ENCODE data around the gene FGD5. TPM values are rescaled to one million over a fixed set of nuclear protein-coding genes. Genes with fewer than 3 reads are reported as not detected.
A peak's percentile ranks its signal among the peaks of the same experiment; 100 is the strongest.

FGD5 gene
- total and polyA plus RNA-seq, 3 donors from 2014 or later, result 14.4 to 17.8 (median 15.6) TPM

GRCh38 chr3:14861031-14861430, 42.3 kb downstream of the FGD5 start:
- H3K27ac ChIP-seq, result no peak overlapping the region
- intact Hi-C loops (cut with DNase I; ENCODE audit: low total_unique reads), result no loop called here

DNA sequence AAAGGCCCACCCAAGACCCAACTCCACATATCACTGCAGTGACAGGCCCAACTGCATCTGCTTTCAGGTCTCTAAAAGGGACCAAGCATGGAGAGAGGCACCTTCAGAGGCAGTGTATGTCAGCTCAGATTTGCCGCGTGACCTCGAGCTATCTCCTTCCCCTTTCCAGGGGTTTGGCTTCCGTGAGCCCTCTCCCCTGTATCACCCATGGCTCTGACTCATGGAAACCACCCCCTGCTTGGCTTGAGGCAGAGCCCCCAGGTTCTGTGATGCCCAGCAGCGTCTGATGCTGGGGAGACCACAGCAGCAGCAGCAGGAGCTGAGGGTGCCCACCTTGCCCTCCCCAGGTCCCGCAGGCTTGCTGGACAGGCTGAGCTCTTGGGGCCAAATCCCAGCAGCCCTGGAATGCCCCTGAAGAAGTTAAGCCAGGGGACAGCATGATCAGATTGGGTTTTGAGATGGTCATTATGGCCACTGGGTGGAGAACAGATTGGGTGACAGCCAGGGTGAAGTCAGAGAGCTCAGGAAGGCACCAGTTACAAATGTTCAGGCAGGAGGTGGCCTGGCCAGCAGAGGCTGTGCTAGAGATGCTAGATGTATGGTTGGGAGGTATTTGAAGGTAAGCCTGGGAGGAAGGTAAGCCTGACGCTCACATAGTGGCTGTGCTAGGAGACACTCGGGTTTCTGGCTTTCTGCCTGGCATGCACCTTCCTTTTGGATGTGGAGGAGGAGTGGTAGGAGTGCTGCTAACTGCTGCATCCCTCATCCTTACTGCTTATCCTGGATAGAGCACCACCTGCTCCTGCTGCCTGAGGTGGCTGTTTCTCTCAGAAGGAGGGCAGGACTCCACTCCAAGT, 42.9 kb downstream of the FGD5 start:
- Histone ChIP-seq H3K4me1 (no peaks in the 10 kb centered on the region), H3K9me3 (no peaks in the 10 kb centered on the region), H3K4me3 (no peak overlapping the region), H3K27ac (no peak overlapping the region), H3K36me3 (ENCODE audit: low read depth, missing control alignments) (no peaks in the 10 kb centered on the region), H3K27me3 (no peaks in the 10 kb centered on the region)
- no peak for TF ChIP-seq POLR2A (IDR thresholded peaks at IDR 0.05)
- 71 to 78% methylated on average over 6 to 8 of the region's 8 CpGs for WGBS, 2 donors
- intact Hi-C loops (cut with DNase I; ENCODE audit: low total_unique reads), result no loop called here
- no peak for DNase-seq

More at GRCh38 chr3:14861031-14861430, 42.3 kb downstream of the FGD5 start:
- TF ChIP-seq, protein P1, sequence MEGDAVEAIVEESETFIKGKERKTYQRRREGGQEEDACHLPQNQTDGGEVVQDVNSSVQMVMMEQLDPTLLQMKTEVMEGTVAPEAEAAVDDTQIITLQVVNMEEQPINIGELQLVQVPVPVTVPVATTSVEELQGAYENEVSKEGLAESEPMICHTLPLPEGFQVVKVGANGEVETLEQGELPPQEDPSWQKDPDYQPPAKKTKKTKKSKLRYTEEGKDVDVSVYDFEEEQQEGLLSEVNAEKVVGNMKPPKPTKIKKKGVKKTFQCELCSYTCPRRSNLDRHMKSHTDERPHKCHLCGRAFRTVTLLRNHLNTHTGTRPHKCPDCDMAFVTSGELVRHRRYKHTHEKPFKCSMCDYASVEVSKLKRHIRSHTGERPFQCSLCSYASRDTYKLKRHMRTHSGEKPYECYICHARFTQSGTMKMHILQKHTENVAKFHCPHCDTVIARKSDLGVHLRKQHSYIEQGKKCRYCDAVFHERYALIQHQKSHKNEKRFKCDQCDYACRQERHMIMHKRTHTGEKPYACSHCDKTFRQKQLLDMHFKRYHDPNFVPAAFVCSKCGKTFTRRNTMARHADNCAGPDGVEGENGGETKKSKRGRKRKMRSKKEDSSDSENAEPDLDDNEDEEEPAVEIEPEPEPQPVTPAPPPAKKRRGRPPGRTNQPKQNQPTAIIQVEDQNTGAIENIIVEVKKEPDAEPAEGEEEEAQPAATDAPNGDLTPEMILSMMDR (IDR thresholded peaks at IDR 0.05), result no peak
- TF ChIP-seq POLR2A (IDR thresholded peaks at IDR 0.05), result no peak
- WGBS, 2 donors, result 29 to 43% methylated on average over 7 of the region's 7 CpGs
- no peak for DNase-seq
- Histone ChIP-seq H3K9me3 (no peaks in the 10 kb centered on the region), H3K4me1 (no peaks in the 10 kb centered on the region), H3K36me3 (ENCODE audit: low read depth, missing control alignments) (no peaks in the 10 kb centered on the region), H3K4me3 (no peak overlapping the region), H3K27me3 (no peaks in the 10 kb centered on the region)

- Histone ChIP-seq H3K4me1 (no peaks in the 10 kb centered on the region), H3K27ac (no peak overlapping the region), H3K4me3 (no peak overlapping the region), H3K27me3 (no peaks in the 10 kb centered on the region), H3K9me3 (no peaks in the 10 kb centered on the region), H3K36me3 (ENCODE audit: low read depth, missing control alignments) (no peaks in the 10 kb centered on the region)
- intact Hi-C loops (cut with DNase I; ENCODE audit: low total_unique reads), result no loop called here
- TF ChIP-seq, protein P1 (IDR thresholded peaks at IDR 0.05), result no peak
- TF ChIP-seq POLR2A (IDR thresholded peaks at IDR 0.05), result no peak
- 89 to 90% methylated on average over 4 of the region's 4 CpGs for WGBS, 2 donors
- DNase-seq, result no peak
Observed at GRCh38 chr3:14862303-14862660, 43.5 kb downstream of the FGD5 start.

DNA sequence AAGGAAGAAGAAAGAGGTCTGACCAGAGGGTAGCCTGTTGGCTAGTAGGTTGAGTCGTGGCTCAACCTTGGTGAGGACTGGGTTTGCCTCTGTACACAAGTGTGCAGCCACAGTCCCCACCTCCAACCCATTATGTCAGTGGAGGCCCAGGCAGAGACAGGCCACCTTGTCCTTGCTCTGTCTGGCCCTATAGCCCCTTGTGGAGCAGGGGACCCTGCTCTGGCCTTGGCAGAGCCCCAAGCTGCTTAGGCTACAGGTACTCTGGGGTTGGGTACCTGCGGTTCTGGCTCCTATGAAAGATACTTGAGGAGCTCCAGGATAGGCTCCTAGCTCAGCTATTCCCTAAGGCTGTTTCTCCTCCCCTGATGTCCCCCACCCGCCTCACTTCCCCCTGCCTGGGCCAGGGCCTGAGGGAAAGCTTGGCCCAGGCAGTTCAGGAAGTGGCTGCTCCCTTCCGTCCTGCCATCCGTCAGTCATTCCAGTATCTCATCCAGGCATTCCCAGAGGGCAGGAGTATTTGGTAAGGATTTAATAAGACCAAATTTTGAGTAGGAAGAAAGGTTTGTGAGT, 44.0 kb downstream of the FGD5 start:
- intact Hi-C loops (cut with DNase I; ENCODE audit: low total_unique reads), result no loop called here
- TF ChIP-seq POLR2A (IDR thresholded peaks at IDR 0.05), result no peak
- TF ChIP-seq, protein P1 (IDR thresholded peaks at IDR 0.05), result no peak
- DNase-seq, result no peak
- no peak overlapping the region for H3K27ac ChIP-seq
- no peaks in the 10 kb centered on the region for H3K36me3 ChIP-seq (ENCODE audit: low read depth, missing control alignments)
- no peaks in the 10 kb centered on the region for H3K4me1 ChIP-seq
- H3K27me3 ChIP-seq, result no peaks in the 10 kb centered on the region
- WGBS, 2 donors, result 85 to 89% methylated on average over 4 to 5 of the region's 5 CpGs
- H3K9me3 ChIP-seq, result no peaks in the 10 kb centered on the region
- H3K4me3 ChIP-seq, result no peak overlapping the region

DNA sequence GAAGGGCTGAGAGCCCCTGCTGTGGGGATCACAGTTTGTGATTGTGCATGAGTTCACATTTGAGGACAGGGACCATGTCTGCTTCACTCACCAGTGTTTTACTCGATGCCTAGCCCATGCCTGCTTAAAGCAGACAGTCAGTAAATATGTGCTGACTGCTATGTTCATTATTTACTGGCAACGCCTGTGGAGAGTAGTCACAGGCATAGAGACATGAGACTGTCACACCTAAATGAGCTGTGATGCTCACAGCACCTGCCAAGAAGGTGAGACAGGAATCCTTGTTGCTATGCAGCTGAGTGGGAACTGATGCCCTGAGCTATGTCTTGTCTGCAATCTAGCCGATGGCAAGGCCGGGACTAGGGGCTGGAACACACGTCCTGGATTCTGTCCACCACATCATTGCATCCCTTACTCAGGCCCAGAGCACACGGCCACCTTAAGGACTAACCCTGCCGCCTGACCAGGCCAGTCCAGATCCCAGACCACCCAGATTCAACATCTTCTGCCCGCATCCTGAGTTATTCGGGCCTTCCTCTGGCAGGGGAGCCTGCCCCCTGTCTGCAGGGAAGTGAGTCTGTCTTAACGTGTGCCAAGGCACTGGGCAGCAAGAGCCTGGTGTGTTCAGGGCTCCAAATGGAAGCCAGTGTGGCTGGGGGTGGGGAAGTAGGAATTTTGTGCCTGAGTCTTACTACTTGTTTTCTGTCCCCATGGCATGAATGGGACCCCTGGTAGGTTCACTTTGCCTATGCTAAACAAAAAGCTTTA, 44.8 kb downstream of the FGD5 start:
- Histone ChIP-seq H3K27ac (no peak overlapping the region), H3K4me1 (no peaks in the 10 kb centered on the region), H3K27me3 (no peaks in the 10 kb centered on the region), H3K4me3 (no peak overlapping the region), H3K9me3 (no peaks in the 10 kb centered on the region), H3K36me3 (ENCODE audit: low read depth, missing control alignments) (no peaks in the 10 kb centered on the region)
- intact Hi-C loops (cut with DNase I; ENCODE audit: low total_unique reads), result no loop called here
- 75 to 88% methylated on average over 9 to 10 of the region's 10 CpGs for WGBS, 2 donors
- TF ChIP-seq, protein P1 (IDR thresholded peaks at IDR 0.05), result peak in 1 of 3 experiments; percentile 11
- TF ChIP-seq POLR2A (IDR thresholded peaks at IDR 0.05), result no peak
- DNase-seq, result no peak
